ENCODE measurements around the gene ZSCAN30. TPM values are rescaled to one million over a fixed set of nuclear protein-coding genes. Genes with fewer than 3 reads are reported as not detected.
A peak's percentile ranks its signal among the peaks of the same experiment; 100 is the strongest.

The ZSCAN30 gene
- total and polyA plus RNA-seq, 9 of the 15 experiments (the other 6 are each of a cell fraction or from before 2014, with no cell fraction given): 4.6 to 13.6 (median 10.8) TPM

GRCh38 chr18:35290094-35290735 lies at the start of gene ZSCAN30 (continued):
- TF ChIP-seq FUS (optimal IDR thresholded peaks at IDR 0.05; ENCODE audit: low read depth, low read length) (no peak), ZNF584 (CRISPR knock-in tag; IDR thresholded peaks at IDR 0.05; ENCODE audit: low read depth) (no peak), ZNF561 (CRISPR knock-in tag; conservative IDR thresholded peaks at IDR 0.05) (no peak), ZNF263 (CRISPR knock-in tag; IDR thresholded peaks at IDR 0.05; ENCODE audit: borderline replicate concordance) (peak; percentile 74; the same call in 1 of the 2 replicates), ZBTB26 (CRISPR knock-in tag; IDR thresholded peaks at IDR 0.05) (no peak), ZNF165 (CRISPR knock-in tag; IDR thresholded peaks at IDR 0.05; ENCODE audit: borderline replicate concordance) (no peak), TSC22D4 (tag; IDR thresholded peaks at IDR 0.05) (no peak), ZNF384 (IDR thresholded peaks at IDR 0.05; ENCODE audit: low read depth, low read length) (no peak), CBFA2T2 (conservative IDR thresholded peaks at IDR 0.05) (no peak), NCOA4 (IDR thresholded peaks at IDR 0.05; ENCODE audit: partially characterized antibody) (no peak), ELK1 (CRISPR knock-in tag; IDR thresholded peaks at IDR 0.05) (no peak), ILK (tag; IDR thresholded peaks at IDR 0.05; ENCODE audit: borderline replicate concordance, low read depth) (no peak), NFIC (IDR thresholded peaks at IDR 0.05) (peak; percentile 84), ZNF592 (IDR thresholded peaks at IDR 0.05) (peak; percentile 60), MNT (conservative IDR thresholded peaks at IDR 0.05) (peak; percentile 58 to 82), KAT2B (IDR thresholded peaks at IDR 0.05; ENCODE audit: low read depth, low read length) (no peak), ZNF146 (CRISPR knock-in tag; IDR thresholded peaks at IDR 0.05; ENCODE audit: unreplicated experiment) (no peak), ZNF589 (CRISPR knock-in tag; IDR thresholded peaks at IDR 0.05; ENCODE audit: low read depth) (peak; percentile 61; the same call in 1 of the 2 replicates), KLF6 (CRISPR knock-in tag; IDR thresholded peaks at IDR 0.05; ENCODE audit: borderline replicate concordance) (no peak; the same call in 1 of the 2 replicates), SMAD1 (IDR thresholded peaks at IDR 0.05; ENCODE audit: low read depth, low read length, partially characterized antibody) (peak; percentile 81)

Data from K562 (cell line).